WI38 (cell line): ENCODE data around the gene SMC3.
A peak's percentile ranks its signal among the peaks of the same experiment; 100 is the strongest.

Experiments
- H3K4me3 ChIP-seq: 2 replicates; pipeline ENCODE4 v1.5.1; 2011; ENCODE audit warnings: low read depth, mild to moderate bottlenecking, control low read depth, low read length
- TF ChIP-seq, protein P1 (sequence below): IDR thresholded peaks from 2 replicates; pipeline ENCODE4 v1.5.1; 2012; ENCODE audit warnings: low read depth, mild to moderate bottlenecking, control low read depth, low read length

SMC3 gene

DNA sequence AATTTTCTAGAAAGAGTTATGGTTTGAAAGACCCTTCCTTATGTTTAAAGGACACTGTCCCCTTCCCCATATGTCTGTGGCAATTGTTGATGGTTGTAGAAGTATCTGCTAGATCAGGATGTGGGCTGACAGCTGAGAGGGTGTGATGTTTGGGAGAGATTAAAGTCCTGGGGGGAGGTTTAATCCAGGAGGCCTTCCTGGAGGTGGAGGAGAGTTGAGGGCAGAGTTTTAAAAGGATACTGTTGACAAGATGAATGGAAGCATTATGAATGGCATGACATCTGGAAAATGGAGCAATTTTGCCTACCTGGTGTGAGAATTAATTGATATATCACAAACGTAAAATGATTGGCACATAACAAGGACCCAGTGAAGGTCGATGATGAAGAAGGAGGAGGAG, 32.9 kb upstream of the SMC3 start:
- TF ChIP-seq, protein P1, sequence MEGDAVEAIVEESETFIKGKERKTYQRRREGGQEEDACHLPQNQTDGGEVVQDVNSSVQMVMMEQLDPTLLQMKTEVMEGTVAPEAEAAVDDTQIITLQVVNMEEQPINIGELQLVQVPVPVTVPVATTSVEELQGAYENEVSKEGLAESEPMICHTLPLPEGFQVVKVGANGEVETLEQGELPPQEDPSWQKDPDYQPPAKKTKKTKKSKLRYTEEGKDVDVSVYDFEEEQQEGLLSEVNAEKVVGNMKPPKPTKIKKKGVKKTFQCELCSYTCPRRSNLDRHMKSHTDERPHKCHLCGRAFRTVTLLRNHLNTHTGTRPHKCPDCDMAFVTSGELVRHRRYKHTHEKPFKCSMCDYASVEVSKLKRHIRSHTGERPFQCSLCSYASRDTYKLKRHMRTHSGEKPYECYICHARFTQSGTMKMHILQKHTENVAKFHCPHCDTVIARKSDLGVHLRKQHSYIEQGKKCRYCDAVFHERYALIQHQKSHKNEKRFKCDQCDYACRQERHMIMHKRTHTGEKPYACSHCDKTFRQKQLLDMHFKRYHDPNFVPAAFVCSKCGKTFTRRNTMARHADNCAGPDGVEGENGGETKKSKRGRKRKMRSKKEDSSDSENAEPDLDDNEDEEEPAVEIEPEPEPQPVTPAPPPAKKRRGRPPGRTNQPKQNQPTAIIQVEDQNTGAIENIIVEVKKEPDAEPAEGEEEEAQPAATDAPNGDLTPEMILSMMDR = no peak
- no peak overlapping the region for H3K4me3 ChIP-seq

DNA sequence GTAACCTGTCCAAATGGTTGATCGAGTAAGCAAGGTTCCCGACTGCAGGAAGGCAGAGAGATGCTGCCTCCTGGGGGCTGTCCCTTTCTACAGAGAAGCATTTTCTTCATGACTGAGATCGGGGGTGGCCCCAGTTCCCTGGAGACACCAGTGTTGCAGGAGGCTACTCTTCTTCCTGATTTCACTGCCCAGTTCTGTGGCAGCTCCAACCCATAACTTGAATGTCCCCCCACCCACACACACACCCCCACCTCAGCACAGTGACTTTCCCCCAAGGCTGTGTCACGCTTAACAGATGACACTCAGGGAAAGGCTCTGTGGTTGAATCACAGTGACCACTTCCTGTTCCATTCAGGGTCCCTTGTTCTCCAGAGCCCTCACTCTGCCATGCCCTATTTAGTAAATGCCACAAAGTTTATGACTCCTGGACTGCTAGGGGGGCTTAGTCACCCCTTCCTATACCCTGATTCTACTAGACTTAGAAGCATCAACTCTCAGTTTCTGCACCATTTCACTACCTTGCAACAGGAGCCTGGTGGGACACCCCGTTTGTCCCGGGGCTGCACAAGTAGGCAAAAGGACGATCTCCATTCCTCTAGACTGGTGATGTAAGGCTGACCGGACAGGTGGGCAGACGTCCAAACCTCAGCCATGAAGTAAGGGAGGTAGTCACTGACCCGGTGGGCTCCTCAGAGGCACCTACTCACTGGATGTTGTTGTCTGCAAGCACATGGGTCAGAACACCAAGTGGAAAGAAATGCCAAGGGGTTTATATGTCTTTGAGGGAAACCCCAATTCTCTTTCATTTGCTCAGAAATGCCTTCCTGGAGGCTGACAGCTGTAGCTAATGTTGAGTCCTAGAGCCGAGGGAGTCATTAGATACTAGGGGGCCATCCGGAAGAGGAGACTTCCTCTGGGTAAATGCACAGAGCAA, 31.3 kb upstream of the SMC3 start:
- H3K4me3 ChIP-seq = no peak overlapping the region
- TF ChIP-seq, protein P1 = peak; percentile 27; the same call in 1 of the 2 replicates

DNA sequence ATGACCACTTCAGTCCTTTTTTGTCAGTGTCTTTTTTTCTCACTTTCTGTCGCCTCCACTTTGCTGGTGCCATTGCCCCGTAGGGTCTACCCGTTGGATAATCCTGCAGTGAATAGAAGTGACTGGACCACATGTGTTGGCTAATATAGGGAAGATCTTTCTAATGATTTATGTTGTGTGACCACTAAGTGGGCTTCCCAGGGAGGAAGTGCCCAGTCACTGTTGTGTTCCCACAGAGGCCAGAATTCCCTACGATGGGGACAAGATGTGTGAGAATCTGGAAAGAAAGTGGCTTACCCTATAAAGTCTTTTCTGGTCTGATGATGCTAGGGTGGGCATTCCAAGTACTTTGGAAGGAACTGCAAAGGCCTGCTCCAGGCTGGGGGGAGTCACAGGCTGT, 28.4 kb upstream of the SMC3 start:
- H3K4me3 ChIP-seq = no peak overlapping the region
- TF ChIP-seq, protein P1 = no peak

DNA sequence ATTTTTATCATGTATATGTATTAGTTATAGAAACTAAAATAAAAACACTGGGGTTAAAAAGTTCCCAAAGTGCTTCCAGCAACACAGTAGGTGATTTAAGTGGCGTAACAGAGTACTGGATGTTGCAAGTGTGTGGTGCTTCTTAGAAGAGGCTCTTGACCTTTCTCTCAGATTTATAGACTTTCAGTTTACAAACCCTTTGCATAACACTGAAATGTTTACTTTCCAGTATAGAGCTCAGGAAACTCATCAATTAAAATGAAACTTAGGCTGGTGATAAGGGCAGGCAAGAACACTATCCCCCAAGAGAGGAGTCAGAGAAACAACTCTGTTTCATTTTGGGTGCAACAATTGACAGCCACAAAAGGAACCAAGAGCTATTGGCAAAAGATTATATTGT, 27.5 kb upstream of the SMC3 start:
- TF ChIP-seq, protein P1 = no peak
- H3K4me3 ChIP-seq = no peak overlapping the region

DNA sequence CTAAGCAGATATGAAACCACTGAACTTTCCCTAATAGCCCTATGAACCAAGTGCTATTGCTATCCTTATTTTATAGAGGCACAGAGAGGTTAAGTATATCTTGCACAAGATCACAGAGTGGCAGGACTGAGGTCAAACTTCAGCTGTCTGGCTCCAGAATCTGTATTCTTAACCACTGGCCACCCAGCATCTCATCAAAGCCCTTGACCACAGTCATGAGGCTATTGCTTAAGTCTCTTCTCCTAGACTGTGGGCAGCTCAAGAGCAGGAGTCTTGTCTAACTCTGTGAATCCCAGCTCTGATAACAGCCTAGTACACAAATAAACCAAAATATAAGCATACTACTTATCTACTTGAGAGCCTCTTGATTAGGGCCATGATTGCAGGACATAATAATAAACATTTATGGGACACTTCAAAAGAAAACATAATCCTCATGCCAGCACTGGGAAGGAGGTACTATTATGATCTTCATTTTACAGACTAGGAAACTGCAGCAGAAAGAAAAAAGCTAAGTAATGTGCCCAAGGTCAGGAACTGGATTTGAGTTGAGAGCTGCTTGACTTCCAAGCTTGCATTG, 22.4 kb upstream of the SMC3 start:
- TF ChIP-seq, protein P1 = no peak
- H3K4me3 ChIP-seq = no peak overlapping the region

DNA sequence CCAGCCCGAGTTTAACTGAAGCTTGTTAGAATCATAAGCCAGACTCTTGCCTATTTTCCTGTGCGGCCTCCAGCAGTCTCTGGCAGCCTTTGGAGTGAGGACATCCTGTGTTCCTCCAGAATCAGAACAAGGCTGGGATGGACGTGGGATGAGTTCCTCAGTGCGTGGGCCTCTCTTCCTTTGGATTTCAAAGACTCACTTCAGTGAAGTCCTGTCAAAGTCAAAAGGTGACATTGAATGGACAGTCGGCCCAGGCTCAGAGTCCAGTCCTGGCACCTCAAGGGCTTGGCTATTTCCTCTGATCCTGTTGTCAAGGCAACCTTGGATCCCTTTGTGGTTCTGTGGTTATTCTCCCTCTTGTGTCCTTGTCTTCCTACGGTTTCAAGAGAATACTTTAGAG, 21.4 kb upstream of the SMC3 start:
- TF ChIP-seq, protein P1 = no peak
- no peak overlapping the region for H3K4me3 ChIP-seq

DNA sequence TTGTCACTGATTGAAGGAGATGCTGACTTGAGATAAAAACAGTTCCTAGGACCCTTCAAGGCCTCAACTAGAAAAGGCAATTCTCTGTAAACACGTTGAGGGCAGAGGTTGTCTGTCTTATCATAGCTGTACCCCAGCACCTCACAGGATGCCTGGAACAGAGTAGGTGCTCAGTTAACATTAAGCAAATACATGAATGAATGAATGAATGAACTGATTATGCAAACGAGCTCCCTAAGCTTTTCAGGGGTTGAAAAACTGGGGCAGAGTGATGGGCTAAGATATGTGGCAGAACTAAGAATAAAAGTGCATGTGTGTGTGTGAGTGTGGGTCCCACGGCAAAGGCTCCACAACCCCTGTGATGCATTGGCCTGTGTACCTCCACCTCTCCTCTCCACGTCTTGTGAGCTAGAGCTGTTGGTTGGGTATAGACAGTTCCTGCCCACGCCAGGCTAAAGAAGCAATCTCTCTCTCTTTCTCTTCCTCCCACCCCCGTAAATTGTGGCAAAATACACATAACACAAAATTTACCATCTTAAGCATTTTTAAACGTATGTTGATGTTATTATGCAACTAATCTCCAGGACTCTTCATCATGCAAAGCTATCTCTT, 20.9 kb upstream of the SMC3 start:
- TF ChIP-seq, protein P1 = no peak

More for the DNA sequence above, 20.9 kb upstream of the SMC3 start:
- H3K4me3 ChIP-seq = no peak overlapping the region
